ENCODE data around the gene FRMPD4. TPM values are rescaled to one million over a fixed set of nuclear protein-coding genes. Genes with fewer than 3 reads are reported as not detected.

Gene FRMPD4
- total RNA-seq, 1 experiment from 2014 or later: not detected

DNA sequence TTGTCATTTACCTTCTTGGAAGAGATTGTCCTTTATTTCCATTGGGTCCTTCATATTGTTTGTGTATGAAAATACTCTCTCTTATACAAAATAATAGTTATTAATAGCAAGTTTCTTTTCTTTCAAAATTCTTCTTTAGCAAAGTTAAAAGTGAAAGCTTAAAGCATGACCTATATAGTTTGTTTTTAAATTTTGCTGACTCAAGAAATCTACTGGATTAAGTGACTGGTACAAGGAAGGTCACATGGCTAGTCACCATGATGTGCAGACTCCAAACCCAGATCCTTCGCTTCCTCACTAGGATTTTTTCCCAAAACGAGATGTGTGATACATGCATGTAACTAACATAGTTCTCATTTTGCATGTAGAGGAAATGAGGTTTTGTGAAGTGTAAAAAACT is 322.7 kb downstream of the FRMPD4 start:
- DNase-seq: no peak
- Histone ChIP-seq H3K27me3 (replicated peaks; ENCODE audit: control insufficient read depth, insufficient read depth, low read length) (no peaks in the 10 kb centered on the region), H3K36me3 (ENCODE audit: control insufficient read depth, insufficient read depth, low read length) (no peaks in the 10 kb centered on the region), H3K9me3 (no peaks in the 10 kb centered on the region), H3K4me3 (ENCODE audit: low read depth, low read length) (no peak overlapping the region), H3K4me1 (no peaks in the 10 kb centered on the region)
- TF ChIP-seq, protein P1, sequence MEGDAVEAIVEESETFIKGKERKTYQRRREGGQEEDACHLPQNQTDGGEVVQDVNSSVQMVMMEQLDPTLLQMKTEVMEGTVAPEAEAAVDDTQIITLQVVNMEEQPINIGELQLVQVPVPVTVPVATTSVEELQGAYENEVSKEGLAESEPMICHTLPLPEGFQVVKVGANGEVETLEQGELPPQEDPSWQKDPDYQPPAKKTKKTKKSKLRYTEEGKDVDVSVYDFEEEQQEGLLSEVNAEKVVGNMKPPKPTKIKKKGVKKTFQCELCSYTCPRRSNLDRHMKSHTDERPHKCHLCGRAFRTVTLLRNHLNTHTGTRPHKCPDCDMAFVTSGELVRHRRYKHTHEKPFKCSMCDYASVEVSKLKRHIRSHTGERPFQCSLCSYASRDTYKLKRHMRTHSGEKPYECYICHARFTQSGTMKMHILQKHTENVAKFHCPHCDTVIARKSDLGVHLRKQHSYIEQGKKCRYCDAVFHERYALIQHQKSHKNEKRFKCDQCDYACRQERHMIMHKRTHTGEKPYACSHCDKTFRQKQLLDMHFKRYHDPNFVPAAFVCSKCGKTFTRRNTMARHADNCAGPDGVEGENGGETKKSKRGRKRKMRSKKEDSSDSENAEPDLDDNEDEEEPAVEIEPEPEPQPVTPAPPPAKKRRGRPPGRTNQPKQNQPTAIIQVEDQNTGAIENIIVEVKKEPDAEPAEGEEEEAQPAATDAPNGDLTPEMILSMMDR (IDR thresholded peaks at IDR 0.05; ENCODE audit: insufficient read depth in 1 of 2, low read depth in 1 of 2, low read length in 1 of 2, severe bottlenecking in 1 of 2, unreplicated experiment in 1 of 2): no peak
- CTCF ChIA-PET: no interaction called here
- intact Hi-C loops (cut with micrococcal nuclease; ENCODE audit: unreplicated experiment): no loop called here
- Mint-ChIP-seq H3K4me3 (ENCODE audit: unreplicated experiment) (no peak overlapping the region), H3K9me3 (ENCODE audit: unreplicated experiment) (no peaks in the 10 kb centered on the region), H3K36me3 (ENCODE audit: insufficient read depth, unreplicated experiment) (no peaks in the 10 kb centered on the region), H3K27me3 (ENCODE audit: insufficient read depth, unreplicated experiment) (no peaks in the 10 kb centered on the region), H3K4me1 (ENCODE audit: low read depth, unreplicated experiment) (no peaks in the 10 kb centered on the region), H3K27ac (ENCODE audit: unreplicated experiment) (no peak overlapping the region)
- POLR2A ChIA-PET: no interaction called here
- no TSS peak for BruUV-seq (replicated peaks)

DNA sequence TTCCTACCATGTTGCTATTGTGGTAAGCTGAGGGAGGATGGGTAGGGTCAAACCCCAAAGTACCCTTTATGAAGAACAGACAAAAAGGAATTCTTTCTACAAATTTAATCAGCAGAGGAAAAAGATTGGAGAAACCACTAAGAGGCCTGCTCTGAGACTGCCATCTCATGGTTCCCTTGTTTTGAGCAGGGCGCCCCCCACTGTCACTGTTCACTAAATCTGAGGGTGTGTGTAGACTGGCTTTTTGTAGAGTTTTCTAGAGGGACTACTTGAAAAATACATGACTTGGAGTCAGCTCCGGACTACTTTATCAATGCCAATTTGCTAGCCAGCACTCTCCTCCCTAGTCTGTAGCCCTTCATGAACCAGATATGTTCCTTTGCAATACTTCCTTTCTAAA is 324.8 kb downstream of the FRMPD4 start:
- BruUV-seq (replicated peaks): no TSS peak
- Mint-ChIP-seq H3K4me1 (ENCODE audit: low read depth, unreplicated experiment) (no peaks in the 10 kb centered on the region), H3K36me3 (ENCODE audit: insufficient read depth, unreplicated experiment) (no peaks in the 10 kb centered on the region), H3K4me3 (ENCODE audit: unreplicated experiment) (no peak overlapping the region), H3K27ac (ENCODE audit: unreplicated experiment) (no peak overlapping the region), H3K27me3 (ENCODE audit: insufficient read depth, unreplicated experiment) (no peaks in the 10 kb centered on the region), H3K9me3 (ENCODE audit: unreplicated experiment) (no peaks in the 10 kb centered on the region)
- intact Hi-C loops (cut with micrococcal nuclease; ENCODE audit: unreplicated experiment): no loop called here
- Histone ChIP-seq H3K27me3 (replicated peaks; ENCODE audit: control insufficient read depth, insufficient read depth, low read length) (no peaks in the 10 kb centered on the region), H3K4me1 (no peaks in the 10 kb centered on the region), H3K9me3 (no peaks in the 10 kb centered on the region), H3K4me3 (ENCODE audit: low read depth, low read length) (no peak overlapping the region), H3K36me3 (ENCODE audit: control insufficient read depth, insufficient read depth, low read length) (no peaks in the 10 kb centered on the region)
- TF ChIP-seq, protein P1 (IDR thresholded peaks at IDR 0.05; ENCODE audit: insufficient read depth in 1 of 2, low read depth in 1 of 2, low read length in 1 of 2, severe bottlenecking in 1 of 2, unreplicated experiment in 1 of 2): no peak
- ChIA-PET POLR2A (no interaction called here), CTCF (no interaction called here)
- DNase-seq: no peak

DNA sequence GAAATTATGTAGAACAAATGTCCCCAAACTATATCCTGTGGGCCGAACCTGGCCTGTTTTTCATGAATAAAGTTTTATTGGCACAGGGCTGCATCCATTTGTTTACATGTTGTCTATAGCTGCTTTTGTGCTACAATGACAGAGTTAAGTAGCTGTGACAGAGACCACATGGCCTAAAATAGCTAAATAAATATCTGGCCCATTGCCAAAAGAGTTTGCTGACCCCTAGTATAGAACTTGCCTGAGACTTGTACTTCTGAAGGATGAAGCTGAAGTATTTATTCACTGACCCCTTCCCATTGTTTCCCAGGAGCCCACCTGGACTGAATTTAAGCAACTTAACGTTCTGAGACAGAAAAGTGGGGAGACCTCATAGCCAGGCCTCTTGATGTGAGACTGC is 325.6 kb downstream of the FRMPD4 start:
- BruUV-seq (replicated peaks): no TSS peak
- intact Hi-C loops (cut with micrococcal nuclease; ENCODE audit: unreplicated experiment): no loop called here
- Histone ChIP-seq H3K27me3 (replicated peaks; ENCODE audit: control insufficient read depth, insufficient read depth, low read length) (no peaks in the 10 kb centered on the region), H3K4me3 (ENCODE audit: low read depth, low read length) (no peak overlapping the region), H3K9me3 (no peaks in the 10 kb centered on the region), H3K36me3 (ENCODE audit: control insufficient read depth, insufficient read depth, low read length) (no peaks in the 10 kb centered on the region), H3K4me1 (no peaks in the 10 kb centered on the region)
- POLR2A ChIA-PET: no interaction called here
- Mint-ChIP-seq H3K36me3 (ENCODE audit: insufficient read depth, unreplicated experiment) (no peaks in the 10 kb centered on the region), H3K27me3 (ENCODE audit: insufficient read depth, unreplicated experiment) (no peaks in the 10 kb centered on the region), H3K4me1 (ENCODE audit: low read depth, unreplicated experiment) (no peaks in the 10 kb centered on the region), H3K9me3 (ENCODE audit: unreplicated experiment) (no peaks in the 10 kb centered on the region), H3K27ac (ENCODE audit: unreplicated experiment) (no peak overlapping the region), H3K4me3 (ENCODE audit: unreplicated experiment) (no peak overlapping the region)
- DNase-seq: no peak
- CTCF ChIA-PET: no interaction called here
- TF ChIP-seq, protein P1 (IDR thresholded peaks at IDR 0.05; ENCODE audit: insufficient read depth in 1 of 2, low read depth in 1 of 2, low read length in 1 of 2, severe bottlenecking in 1 of 2, unreplicated experiment in 1 of 2): no peak
